ENCODE measurements around the gene ATP13A3. TPM values are rescaled to one million over a fixed set of nuclear protein-coding genes. Genes with fewer than 3 reads are reported as not detected.

The ATP13A3 gene
- total and polyA plus RNA-seq, 4 donors: 26.6 to 166 (median 75.5) TPM

- 86 to 91% methylated on average over 5 of the region's 5 CpGs for WGBS, 2 donors
- Histone ChIP-seq H3K27me3 (ENCODE audit: control insufficient read depth in 3 of 3, insufficient read depth in 3 of 3, low read length in 2 of 3) (no peaks in the 10 kb centered on the region), H3K36me3 (ENCODE audit: control insufficient read depth in 4 of 4, insufficient read depth in 4 of 4, low read length in 4 of 4) (peaks cover 15 to 42% (median 28%) of the 10 kb centered on the region in 4 donors), H3K4me3 (no peak overlapping the region), H3K4me1 (ENCODE audit: control insufficient read depth in 5 of 5, insufficient read depth in 5 of 5, low read length in 5 of 5) (no peaks in the 10 kb centered on the region), H3K9ac (ENCODE audit: insufficient read depth in 1 of 2, low read length in 2 of 2) (no peak overlapping the region), H3K27ac (ENCODE audit: low read depth in 1 of 2, low read length in 1 of 2) (no peak overlapping the region), H3K9me3 (ENCODE audit: control insufficient read depth in 4 of 4, insufficient read depth in 3 of 4, low read length in 3 of 4) (no peaks in the 10 kb centered on the region)
- TF ChIP-seq CTCF (IDR thresholded peaks at IDR 0.05; ENCODE audit: control extremely low read depth, extremely low read depth): no peak
- ATAC-seq (ENCODE audit: insufficient read depth, low FRiP score) (no peak), DNase-seq (no peak)
These were observed 36.5 kb downstream of the ATP13A3 start for GRCh38 chr3:194450341-194450740.

- Histone ChIP-seq H3K27me3 (ENCODE audit: control insufficient read depth in 3 of 3, insufficient read depth in 3 of 3, low read length in 2 of 3) (no peaks in the 10 kb centered on the region), H3K4me1 (ENCODE audit: control insufficient read depth in 5 of 5, insufficient read depth in 5 of 5, low read length in 5 of 5) (no peaks in the 10 kb centered on the region), H3K9ac (ENCODE audit: insufficient read depth in 1 of 2, low read length in 2 of 2) (no peak overlapping the region), H3K36me3 (ENCODE audit: control insufficient read depth in 4 of 4, insufficient read depth in 4 of 4, low read length in 4 of 4) (peaks cover 15 to 43% (median 29%) of the 10 kb centered on the region in 4 donors), H3K4me3 (no peak overlapping the region), H3K9me3 (ENCODE audit: control insufficient read depth in 4 of 4, insufficient read depth in 3 of 4, low read length in 3 of 4) (no peaks in the 10 kb centered on the region), H3K27ac (ENCODE audit: low read depth in 1 of 2, low read length in 1 of 2) (no peak overlapping the region)
- ATAC-seq (ENCODE audit: insufficient read depth, low FRiP score): no peak
- TF ChIP-seq CTCF (IDR thresholded peaks at IDR 0.05; ENCODE audit: control extremely low read depth, extremely low read depth): no peak
- DNase-seq: no peak
- 95 to 97% methylated on average over 3 of the region's 3 CpGs for WGBS, 2 donors
These were observed 36.9 kb downstream of the ATP13A3 start for GRCh38 chr3:194449913-194450312.

- TF ChIP-seq CTCF (IDR thresholded peaks at IDR 0.05; ENCODE audit: control extremely low read depth, extremely low read depth): no peak
- peaks cover 13 to 48% (median 28%) of the 10 kb centered on the region in 4 donors for H3K36me3 ChIP-seq (ENCODE audit: control insufficient read depth in 4 of 4, insufficient read depth in 4 of 4, low read length in 4 of 4)
These were observed 39.1 kb downstream of the ATP13A3 start for GRCh38 chr3:194447657-194448056.

GRCh38 chr3:194447161-194447560 lies 39.6 kb downstream of the ATP13A3 start:
- Histone ChIP-seq H3K9ac (ENCODE audit: insufficient read depth in 1 of 2, low read length in 2 of 2) (no peak overlapping the region), H3K4me3 (no peak overlapping the region), H3K4me1 (ENCODE audit: control insufficient read depth in 5 of 5, insufficient read depth in 5 of 5, low read length in 5 of 5) (no peaks in the 10 kb centered on the region), H3K27ac (ENCODE audit: low read depth in 1 of 2, low read length in 1 of 2) (no peak overlapping the region), H3K9me3 (ENCODE audit: control insufficient read depth in 4 of 4, insufficient read depth in 3 of 4, low read length in 3 of 4) (no peaks in the 10 kb centered on the region), H3K36me3 (ENCODE audit: control insufficient read depth in 4 of 4, insufficient read depth in 4 of 4, low read length in 4 of 4) (peaks cover 13 to 47% (median 26%) of the 10 kb centered on the region in 4 donors), H3K27me3 (ENCODE audit: control insufficient read depth in 3 of 3, insufficient read depth in 3 of 3, low read length in 2 of 3) (no peaks in the 10 kb centered on the region)
- peak in 1 of 3 donors; percentile 25 for DNase-seq
- TF ChIP-seq CTCF (IDR thresholded peaks at IDR 0.05; ENCODE audit: control extremely low read depth, extremely low read depth): no peak
- ATAC-seq (ENCODE audit: insufficient read depth, low FRiP score): no peak
- 76 to 83% methylated on average over 6 of the region's 6 CpGs for WGBS, 2 donors

More at GRCh38 chr3:194447657-194448056, 39.1 kb downstream of the ATP13A3 start:
- Histone ChIP-seq H3K9ac (ENCODE audit: insufficient read depth in 1 of 2, low read length in 2 of 2) (no peak overlapping the region), H3K27ac (ENCODE audit: low read depth in 1 of 2, low read length in 1 of 2) (no peak overlapping the region), H3K4me3 (no peak overlapping the region), H3K4me1 (ENCODE audit: control insufficient read depth in 5 of 5, insufficient read depth in 5 of 5, low read length in 5 of 5) (no peaks in the 10 kb centered on the region), H3K27me3 (ENCODE audit: control insufficient read depth in 3 of 3, insufficient read depth in 3 of 3, low read length in 2 of 3) (no peaks in the 10 kb centered on the region), H3K9me3 (ENCODE audit: control insufficient read depth in 4 of 4, insufficient read depth in 3 of 4, low read length in 3 of 4) (no peaks in the 10 kb centered on the region)
- ATAC-seq (ENCODE audit: insufficient read depth, low FRiP score) (no peak), DNase-seq (no peak)
- 96 to 98% methylated on average over 1 of the region's 1 CpG for whole genome bisulfite sequencing, 2 donors

Measured in lung (tissue), 12 donors.